ENCODE measurements around the gene TNS3. TPM values are rescaled to one million over a fixed set of nuclear protein-coding genes. Genes with fewer than 3 reads are reported as not detected.
A peak's percentile ranks its signal among the peaks of the same experiment; 100 is the strongest.

Gene TNS3
- total RNA-seq, 1 donor from 2014 or later, result 452 TPM

- no peak for DNase-seq (ENCODE audit: low spot score in 2 of 2, unreplicated experiment in 2 of 2)
- H3K4me3 Mint-ChIP-seq, result no peak overlapping the region
These were observed 312.8 kb downstream of the TNS3 start for GRCh38 chr7:47268851-47269836.

GRCh38 chr7:47267346-47267745 lies 314.6 kb downstream of the TNS3 start:
- H3K4me1 Mint-ChIP-seq, result peaks cover 4% of the 10 kb centered on the region
- H3K27ac Mint-ChIP-seq, result no peak overlapping the region
- no peak for TF ChIP-seq CTCF (IDR thresholded peaks at IDR 0.05; ENCODE audit: unreplicated experiment)
- peaks cover 12% of the 10 kb centered on the region for H3K36me3 Mint-ChIP-seq
- H3K4me3 Mint-ChIP-seq, result no peak overlapping the region
- peaks cover 38% of the 10 kb centered on the region for H3K9me3 Mint-ChIP-seq
- no peak for DNase-seq (ENCODE audit: low spot score in 2 of 2, unreplicated experiment in 2 of 2)
- no peaks in the 10 kb centered on the region for H3K27me3 Mint-ChIP-seq (ENCODE audit: low read depth)

More at GRCh38 chr7:47268851-47269836, 312.8 kb downstream of the TNS3 start:
- Mint-ChIP-seq H3K27me3 (ENCODE audit: low read depth) (no peaks in the 10 kb centered on the region), H3K4me1 (peaks cover 4% of the 10 kb centered on the region), H3K27ac (no peak overlapping the region), H3K9me3 (peaks cover 48% of the 10 kb centered on the region), H3K36me3 (peaks cover 23% of the 10 kb centered on the region)
- TF ChIP-seq CTCF (IDR thresholded peaks at IDR 0.05; ENCODE audit: unreplicated experiment), result no peak

DNA sequence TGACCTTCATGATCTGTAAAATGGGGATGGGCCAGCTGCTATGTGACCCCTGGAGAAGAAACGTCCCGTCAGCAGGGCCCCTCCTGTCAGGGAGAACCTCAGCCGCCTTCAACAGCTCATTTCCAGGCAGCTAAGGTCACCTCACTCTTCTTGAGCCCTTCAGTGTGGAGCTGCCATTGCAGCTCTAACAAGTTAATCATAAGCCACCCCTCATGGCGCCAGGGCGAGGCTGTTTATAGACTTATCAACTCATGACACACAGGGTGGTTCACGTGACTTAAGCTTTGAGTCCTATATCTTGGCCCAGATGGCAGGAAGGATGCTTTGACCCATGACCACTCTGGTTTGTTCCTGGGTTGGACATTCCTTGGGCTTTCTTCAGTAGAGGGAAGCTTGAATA lies 315.1 kb downstream of the TNS3 start:
- Mint-ChIP-seq H3K4me3 (no peak overlapping the region), H3K36me3 (peaks cover 11% of the 10 kb centered on the region), H3K9me3 (peaks cover 36% of the 10 kb centered on the region), H3K4me1 (peaks cover 4% of the 10 kb centered on the region), H3K27me3 (ENCODE audit: low read depth) (no peaks in the 10 kb centered on the region), H3K27ac (peak overlapping the region; percentile 59)
- no peak for DNase-seq (ENCODE audit: low spot score in 2 of 2, unreplicated experiment in 2 of 2)
- no peak for TF ChIP-seq CTCF (IDR thresholded peaks at IDR 0.05; ENCODE audit: unreplicated experiment)

DNA sequence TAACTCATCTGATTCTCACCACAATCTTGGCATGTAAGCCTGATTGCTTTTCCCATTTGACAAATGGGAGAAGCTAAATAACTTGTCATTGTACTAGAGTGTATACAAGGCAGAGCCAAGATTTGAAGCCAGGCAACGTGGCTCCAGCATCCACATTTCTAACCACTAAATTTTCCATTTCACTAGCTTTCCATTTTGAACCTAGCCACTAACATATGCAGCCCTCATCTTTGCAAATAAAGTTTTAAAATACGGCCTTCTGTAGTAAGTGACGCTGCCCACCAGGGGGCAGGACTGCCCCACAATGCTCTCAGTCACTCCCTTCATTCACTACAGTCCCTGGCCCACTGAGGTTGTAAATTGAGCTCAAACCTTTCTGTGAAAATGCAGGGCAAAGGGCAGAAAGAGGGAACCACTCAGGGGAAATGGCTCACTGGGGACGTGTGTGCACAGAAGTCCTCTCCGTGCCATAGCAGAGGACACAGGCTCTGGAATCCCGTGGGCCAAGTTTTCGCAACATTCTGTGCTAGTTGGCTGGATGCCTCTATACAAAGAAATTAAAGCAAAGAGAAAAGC lies 315.7 kb downstream of the TNS3 start:
- Mint-ChIP-seq H3K27ac (no peak overlapping the region), H3K36me3 (peaks cover 11% of the 10 kb centered on the region), H3K27me3 (ENCODE audit: low read depth) (no peaks in the 10 kb centered on the region), H3K4me3 (no peak overlapping the region), H3K4me1 (peaks cover 4% of the 10 kb centered on the region), H3K9me3 (peaks cover 31% of the 10 kb centered on the region)
- DNase-seq (ENCODE audit: low spot score in 2 of 2, unreplicated experiment in 2 of 2), result peak in 1 of 2 experiments; percentile 65
- TF ChIP-seq CTCF (IDR thresholded peaks at IDR 0.05; ENCODE audit: unreplicated experiment), result peak; percentile 90

DNA sequence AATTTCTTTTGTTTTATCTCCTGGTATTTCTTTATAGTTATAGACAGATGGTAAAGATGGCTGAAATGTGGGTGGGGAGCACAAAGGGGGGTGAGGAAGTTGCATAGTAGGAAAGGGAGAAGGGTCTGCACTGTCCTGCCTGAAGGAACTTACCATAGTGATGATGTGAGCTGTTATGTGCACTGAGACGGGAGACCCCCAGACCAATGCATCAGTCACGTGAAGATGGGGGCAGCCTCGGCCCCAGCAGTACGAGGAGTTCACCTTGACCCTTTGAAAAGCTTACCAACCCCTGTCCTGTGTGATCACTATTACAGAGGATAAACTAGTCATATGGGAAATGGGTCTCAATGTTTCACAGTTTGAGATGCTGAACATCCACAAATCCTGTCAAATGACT lies 316.3 kb downstream of the TNS3 start:
- Mint-ChIP-seq H3K36me3 (peaks cover 11% of the 10 kb centered on the region), H3K9me3 (peaks cover 25% of the 10 kb centered on the region), H3K4me3 (no peak overlapping the region), H3K4me1 (peaks cover 4% of the 10 kb centered on the region), H3K27ac (no peak overlapping the region), H3K27me3 (ENCODE audit: low read depth) (no peaks in the 10 kb centered on the region)
- TF ChIP-seq CTCF (IDR thresholded peaks at IDR 0.05; ENCODE audit: unreplicated experiment), result no peak
- no peak for DNase-seq (ENCODE audit: low spot score in 2 of 2, unreplicated experiment in 2 of 2)

All from mesothelial cell of epicardium (in vitro differentiated cells).